Esophagus muscularis mucosa (tissue), 3 donors: ENCODE data around the gene MRPS26.

Experiments
- POLR2A ChIP-seq: fragments of 450-650 bp; IDR thresholded peaks from one replicate; pipeline ENCODE4 v1.6.1; 2017; ENCODE audit warnings: antibody characterized with exemption, moderate library complexity, mild to moderate bottlenecking, low read depth
- TF ChIP-seq, protein P1 (sequence below), 3 experiments: fragments of 200-600 bp in 2 of 3; fragments of 450-650 bp in 1 of 3; sonication (generic) in 2 of 3; IDR thresholded peaks; one replicate each; pipeline ENCODE4 v1.5.1; 2017 to 2019; ENCODE audit warnings: antibody characterized with exemption in 3 of 3, mild to moderate bottlenecking in 2 of 3, moderate library complexity in 1 of 3

DNA sequence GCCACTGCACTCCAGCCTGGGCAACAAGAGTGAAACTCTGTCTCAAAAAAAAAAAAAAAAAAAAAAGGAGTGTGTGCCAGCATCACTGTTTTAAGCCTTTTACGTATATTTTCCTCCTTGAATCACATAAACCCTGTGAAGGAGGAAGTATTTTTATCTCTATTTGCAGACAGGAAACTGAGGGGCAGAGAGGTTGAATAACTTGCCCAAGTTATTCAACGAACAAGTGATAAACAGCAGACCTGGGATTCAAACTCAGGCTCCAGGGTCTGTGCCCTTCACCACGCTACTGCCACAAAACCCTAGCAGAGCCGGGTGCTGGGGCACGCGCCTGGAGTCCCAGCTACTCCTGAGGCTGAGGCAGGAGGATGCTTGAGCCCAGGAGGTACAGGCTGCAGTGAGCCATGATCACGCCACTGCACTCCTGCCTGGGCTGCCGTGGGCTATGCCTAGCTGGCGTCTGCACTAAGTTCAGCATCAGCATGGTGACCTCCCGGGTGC is 48.1 kb downstream of the MRPS26 start:
- TF ChIP-seq, protein P1, sequence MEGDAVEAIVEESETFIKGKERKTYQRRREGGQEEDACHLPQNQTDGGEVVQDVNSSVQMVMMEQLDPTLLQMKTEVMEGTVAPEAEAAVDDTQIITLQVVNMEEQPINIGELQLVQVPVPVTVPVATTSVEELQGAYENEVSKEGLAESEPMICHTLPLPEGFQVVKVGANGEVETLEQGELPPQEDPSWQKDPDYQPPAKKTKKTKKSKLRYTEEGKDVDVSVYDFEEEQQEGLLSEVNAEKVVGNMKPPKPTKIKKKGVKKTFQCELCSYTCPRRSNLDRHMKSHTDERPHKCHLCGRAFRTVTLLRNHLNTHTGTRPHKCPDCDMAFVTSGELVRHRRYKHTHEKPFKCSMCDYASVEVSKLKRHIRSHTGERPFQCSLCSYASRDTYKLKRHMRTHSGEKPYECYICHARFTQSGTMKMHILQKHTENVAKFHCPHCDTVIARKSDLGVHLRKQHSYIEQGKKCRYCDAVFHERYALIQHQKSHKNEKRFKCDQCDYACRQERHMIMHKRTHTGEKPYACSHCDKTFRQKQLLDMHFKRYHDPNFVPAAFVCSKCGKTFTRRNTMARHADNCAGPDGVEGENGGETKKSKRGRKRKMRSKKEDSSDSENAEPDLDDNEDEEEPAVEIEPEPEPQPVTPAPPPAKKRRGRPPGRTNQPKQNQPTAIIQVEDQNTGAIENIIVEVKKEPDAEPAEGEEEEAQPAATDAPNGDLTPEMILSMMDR (IDR thresholded peaks at IDR 0.05): no peak
- TF ChIP-seq POLR2A: no peak
